GM10266 (cell line): ENCODE results near the gene TNFRSF1B.

Source experiments
- DNase-seq: peaks from one replicate; pipeline ENCODE4 v3.0.0; 2012; ENCODE audit errors: extremely low spot score
- TF ChIP-seq, protein P1 (sequence below): IDR thresholded peaks from 2 replicates; pipeline ENCODE4 v1.5.1; 2012; ENCODE audit warnings: mild to moderate bottlenecking, low read depth; ENCODE audit not compliant: control insufficient read depth, insufficient read depth; ENCODE audit errors: missing control alignments

Gene TNFRSF1B

DNA sequence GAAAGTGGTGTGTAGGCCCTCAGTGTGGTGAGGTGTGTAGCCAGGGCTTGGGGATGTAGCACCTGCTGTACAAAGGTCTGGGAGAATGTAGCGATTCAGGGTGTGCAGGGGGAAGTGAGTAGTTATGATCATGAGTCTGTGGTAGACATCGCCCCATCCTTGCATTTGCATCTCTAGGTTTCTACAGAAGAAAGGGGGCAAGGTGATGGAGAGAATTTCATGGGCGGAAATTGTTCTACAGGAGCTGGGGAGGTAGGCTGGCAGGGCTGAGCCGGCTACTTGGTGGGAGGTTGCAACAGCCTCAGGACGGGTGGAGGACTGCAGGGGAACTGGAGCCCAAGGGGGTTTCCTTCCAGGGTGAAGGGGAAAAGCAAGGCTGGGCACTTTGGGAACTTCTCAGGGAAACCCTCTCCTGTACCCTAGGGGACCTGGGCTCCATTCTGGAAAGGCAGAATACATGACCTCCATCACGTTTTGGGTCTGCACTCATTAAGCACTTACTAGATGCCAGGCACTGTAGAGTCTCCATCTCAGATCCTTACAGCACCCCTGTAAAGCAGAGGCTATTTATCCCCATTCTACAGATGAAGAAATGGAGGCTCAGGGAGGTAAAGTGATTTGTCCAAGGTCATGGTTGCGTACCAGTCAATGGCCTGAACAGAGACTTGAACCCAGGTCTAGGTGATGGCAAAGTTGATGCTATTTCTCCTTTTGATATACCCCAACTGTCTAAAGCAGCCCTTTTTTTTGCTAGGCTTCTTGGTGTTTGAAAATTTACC is 14.5 kb upstream of the TNFRSF1B start:
- DNase-seq, result peak; percentile 72
- TF ChIP-seq, protein P1, sequence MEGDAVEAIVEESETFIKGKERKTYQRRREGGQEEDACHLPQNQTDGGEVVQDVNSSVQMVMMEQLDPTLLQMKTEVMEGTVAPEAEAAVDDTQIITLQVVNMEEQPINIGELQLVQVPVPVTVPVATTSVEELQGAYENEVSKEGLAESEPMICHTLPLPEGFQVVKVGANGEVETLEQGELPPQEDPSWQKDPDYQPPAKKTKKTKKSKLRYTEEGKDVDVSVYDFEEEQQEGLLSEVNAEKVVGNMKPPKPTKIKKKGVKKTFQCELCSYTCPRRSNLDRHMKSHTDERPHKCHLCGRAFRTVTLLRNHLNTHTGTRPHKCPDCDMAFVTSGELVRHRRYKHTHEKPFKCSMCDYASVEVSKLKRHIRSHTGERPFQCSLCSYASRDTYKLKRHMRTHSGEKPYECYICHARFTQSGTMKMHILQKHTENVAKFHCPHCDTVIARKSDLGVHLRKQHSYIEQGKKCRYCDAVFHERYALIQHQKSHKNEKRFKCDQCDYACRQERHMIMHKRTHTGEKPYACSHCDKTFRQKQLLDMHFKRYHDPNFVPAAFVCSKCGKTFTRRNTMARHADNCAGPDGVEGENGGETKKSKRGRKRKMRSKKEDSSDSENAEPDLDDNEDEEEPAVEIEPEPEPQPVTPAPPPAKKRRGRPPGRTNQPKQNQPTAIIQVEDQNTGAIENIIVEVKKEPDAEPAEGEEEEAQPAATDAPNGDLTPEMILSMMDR, result no peak

DNA sequence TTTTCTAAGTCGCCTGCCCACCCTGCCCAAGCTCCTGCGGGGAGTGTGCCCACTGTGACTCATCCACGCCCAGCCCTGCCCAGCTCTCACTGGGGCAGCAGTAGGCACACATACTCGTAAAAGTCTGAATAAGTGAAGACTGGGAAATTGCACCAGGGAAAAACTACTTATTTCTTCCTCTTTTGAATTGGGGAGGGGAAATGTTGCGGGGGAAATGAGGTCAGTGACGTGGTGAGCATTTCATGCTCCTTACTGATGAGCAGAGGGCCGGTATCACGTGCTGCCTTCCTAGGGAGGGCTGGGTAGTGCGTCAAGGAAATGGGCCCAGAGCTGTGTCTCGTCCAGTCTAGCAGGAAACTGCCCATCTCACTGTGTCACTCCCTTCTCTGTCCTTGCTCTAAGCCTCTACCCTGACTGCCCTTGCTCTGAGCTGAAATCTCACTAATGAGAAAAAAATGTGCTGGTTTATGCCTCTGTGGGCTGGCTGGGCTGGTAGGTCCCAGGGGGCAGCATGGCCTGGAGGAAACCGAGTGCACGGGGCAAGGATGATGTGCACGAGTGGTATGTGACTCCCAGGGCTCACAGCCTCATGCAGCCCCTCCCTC is 13.5 kb upstream of the TNFRSF1B start:
- no peak for DNase-seq
- TF ChIP-seq, protein P1, result no peak

DNA sequence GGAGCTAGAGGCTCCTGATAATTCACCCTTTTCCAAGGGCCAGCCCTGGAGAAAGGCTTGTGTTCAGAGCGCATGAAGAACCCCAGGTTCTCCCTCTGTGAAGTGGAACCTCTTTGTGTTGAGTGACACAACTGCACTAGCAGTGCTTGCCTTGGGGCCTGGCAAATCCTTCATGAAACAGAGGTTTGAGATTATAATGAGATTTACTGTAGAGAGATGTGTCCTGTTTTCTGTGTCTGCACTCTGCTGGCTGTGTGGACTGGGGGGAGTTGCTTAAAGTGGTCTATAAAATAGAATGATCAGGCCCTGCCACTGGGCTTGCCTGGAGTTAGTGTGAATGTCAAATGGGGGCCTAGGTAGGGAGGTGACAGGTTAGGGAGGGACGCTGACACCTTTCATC is 11.5 kb upstream of the TNFRSF1B start:
- no peak for DNase-seq
- TF ChIP-seq, protein P1, result no peak

DNA sequence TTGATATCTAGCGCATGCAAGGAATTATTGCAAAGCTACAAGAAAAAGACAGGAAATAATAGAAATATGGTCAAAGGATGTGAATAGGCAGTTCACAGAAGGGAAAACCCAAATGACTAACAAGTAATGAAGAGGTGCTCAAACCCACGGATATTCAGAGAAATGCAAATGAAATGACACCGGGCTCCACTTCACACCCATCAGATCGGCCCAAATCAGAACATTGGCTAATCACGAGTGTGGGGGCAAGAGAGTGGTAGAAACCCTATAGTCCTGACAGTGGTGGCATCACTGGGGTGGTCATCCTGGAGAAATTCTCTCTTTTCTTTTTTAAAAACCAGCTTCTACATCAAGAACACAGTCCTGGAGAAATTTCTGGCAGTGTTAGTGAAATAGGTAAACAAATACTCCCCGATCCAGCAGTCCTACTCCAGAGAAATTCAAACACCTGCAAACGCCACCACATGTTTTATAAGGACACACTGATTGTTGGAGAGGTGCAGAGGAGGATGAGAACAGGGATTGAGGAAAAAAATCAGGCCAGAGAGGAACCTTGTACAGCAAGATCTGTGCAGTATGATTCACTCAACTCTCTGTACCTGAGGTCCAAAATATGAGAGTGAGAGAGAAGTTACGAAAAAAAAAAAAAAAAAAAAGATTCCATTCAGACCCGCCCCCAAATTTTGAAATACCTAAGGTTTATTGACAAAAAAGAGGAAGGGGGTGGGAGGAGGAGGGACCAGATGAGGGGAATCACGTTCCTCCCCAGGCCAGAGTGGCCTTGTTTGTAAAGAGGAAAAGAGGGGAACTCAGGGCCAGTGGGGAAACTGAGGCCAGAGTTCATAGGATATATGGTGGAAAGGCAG is 9.2 kb upstream of the TNFRSF1B start:
- DNase-seq, result peak; percentile 61
- TF ChIP-seq, protein P1, result no peak

DNA sequence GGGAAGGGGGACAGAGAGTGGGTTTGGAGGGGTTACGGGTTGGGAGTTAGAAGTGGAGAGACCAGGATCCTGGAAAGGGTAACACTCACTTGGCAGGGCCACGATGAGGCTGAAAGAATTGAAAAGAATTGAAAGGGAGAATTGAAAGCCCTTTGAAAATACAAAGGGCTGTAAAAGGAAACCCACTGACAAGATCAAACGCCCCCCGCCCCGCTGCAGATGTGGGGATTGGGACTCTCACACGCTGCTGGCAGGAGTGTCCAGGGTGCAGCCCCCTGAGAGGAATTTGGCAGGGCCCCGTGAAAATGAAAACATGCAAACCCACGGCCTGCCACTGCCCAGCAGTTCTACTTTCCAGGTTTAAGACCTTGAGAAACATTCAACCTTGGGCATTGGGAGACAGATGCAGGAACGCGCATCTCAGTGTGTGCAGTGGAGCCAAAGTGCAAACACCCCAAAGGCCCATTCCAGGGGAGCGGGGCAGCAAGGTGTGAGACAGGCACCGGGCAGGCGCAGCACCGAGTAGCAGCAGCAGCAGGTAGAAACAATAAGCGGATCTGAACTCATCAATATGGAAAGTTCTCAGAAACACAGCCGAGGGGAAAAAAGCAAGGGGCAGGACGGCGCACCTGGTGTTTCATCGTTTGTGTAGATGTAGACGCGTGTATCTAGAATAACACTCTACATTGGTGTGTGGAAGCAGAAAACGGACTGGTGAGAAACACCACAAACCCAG is 8.3 kb upstream of the TNFRSF1B start:
- TF ChIP-seq, protein P1, result no peak
- DNase-seq, result no peak

DNA sequence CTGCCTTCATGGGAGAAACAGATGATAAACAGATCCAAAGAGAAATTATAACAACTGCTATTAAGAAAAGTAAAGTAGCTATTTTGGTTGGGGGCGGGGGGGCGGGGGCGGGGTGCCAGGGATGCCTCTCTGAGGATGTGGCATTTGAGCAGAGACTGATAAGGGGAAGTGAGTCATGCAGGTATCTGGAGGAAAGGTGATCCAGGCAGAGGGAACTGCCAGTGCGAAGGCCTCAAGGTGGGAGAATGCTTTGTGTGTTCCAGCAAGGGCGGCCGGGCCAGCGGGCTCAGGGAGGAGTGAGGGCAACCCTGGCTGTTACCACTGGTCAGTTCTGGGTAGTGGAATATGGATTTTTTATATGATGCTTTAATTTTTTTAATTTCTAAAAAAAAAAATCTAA is 7.0 kb upstream of the TNFRSF1B start:
- TF ChIP-seq, protein P1, result no peak
- DNase-seq, result no peak
